K562 (cell line): Measurements from ENCODE around the gene IARS1. TPM values are rescaled to one million over a fixed set of nuclear protein-coding genes. Genes with fewer than 3 reads are reported as not detected.
A peak's percentile ranks its signal among the peaks of the same experiment; 100 is the strongest.

Source experiments
- C11orf30 ChIP-seq: fragments of 450-650 bp; IDR thresholded peaks from 2 replicates; pipeline ENCODE4 v1.6.1; 2016; ENCODE audit warnings: low read depth, mild to moderate bottlenecking
- E2F3 ChIP-seq: fragments of 250-450 bp; sonication (Bioruptor Pico); IDR thresholded peaks from 2 replicates; pipeline ENCODE4 v1.4.0; 2020; ENCODE audit warnings: mild to moderate bottlenecking
- EP300 ChIP-seq: IDR thresholded peaks from 2 replicates; pipeline ENCODE4 v1.6.1; 2012; ENCODE audit warnings: low read length, improper control_type of control experiment
- ETS2 ChIP-seq: IDR thresholded peaks from 2 replicates; pipeline ENCODE4 v1.6.1; 2016; ENCODE audit warnings: borderline replicate concordance, missing genetic modification characterization, mild to moderate bottlenecking, moderate library complexity, missing compliant biosample characterization; ENCODE audit not compliant: poor library complexity, severe bottlenecking
- EWSR1 ChIP-seq: fragments of 450-650 bp; IDR thresholded peaks from 2 replicates; pipeline ENCODE4 v1.6.1; 2018; ENCODE audit warnings: borderline replicate concordance, mild to moderate bottlenecking, low read depth, moderate library complexity; ENCODE audit not compliant: partially characterized antibody
- FIP1L1 ChIP-seq: fragments of 200-400 bp; formaldehyde crosslinking; IDR thresholded peaks from 2 replicates; pipeline ENCODE4 v1.6.1; 2018; ENCODE audit warnings: mild to moderate bottlenecking, low read depth, low read length; ENCODE audit not compliant: poor library complexity, severe bottlenecking
- FUS ChIP-seq: fragments of 200-400 bp; formaldehyde crosslinking; optimal IDR thresholded peaks from 2 replicates; pipeline ENCODE3; 2017; ENCODE audit warnings: low read depth, low read length
- GATAD2A ChIP-seq: fragments of 450-650 bp; IDR thresholded peaks from 2 replicates; pipeline ENCODE4 v1.6.1; 2017
- HNRNPK ChIP-seq: fragments of 200-400 bp; formaldehyde crosslinking; IDR thresholded peaks from one replicate; pipeline ENCODE4 v1.6.1; 2018; ENCODE audit warnings: mild to moderate bottlenecking, low read depth, low read length; ENCODE audit not compliant: poor library complexity, severe bottlenecking
- MTF1 ChIP-seq: fragments of 250-450 bp; sonication (Bioruptor Pico); IDR thresholded peaks from 2 replicates; pipeline ENCODE4 v1.9.0; 2021; ENCODE audit warnings: moderate library complexity, mild to moderate bottlenecking, inconsistent platforms, borderline replicate concordance
- NCOR1 ChIP-seq: fragments of 450-650 bp; IDR thresholded peaks from 2 replicates; pipeline ENCODE4 v1.6.1; 2016; ENCODE audit warnings: mild to moderate bottlenecking, moderate library complexity
- NFATC3 ChIP-seq: fragments of 450-650 bp; IDR thresholded peaks from 2 replicates; pipeline ENCODE4 v1.6.1; 2017; ENCODE audit warnings: mild to moderate bottlenecking
- NR2C2 ChIP-seq, 2 experiments: fragments of 200-800 bp in 1 of 2; sonication (Bioruptor generic) in 1 of 2; sonication (generic) in 1 of 2; formaldehyde crosslinking in 1 of 2; IDR thresholded peaks; 2 replicates each; pipeline versions ENCODE4 v1.6.1 to v1.8.0; 2016 to 2022; ENCODE audit warnings: mild to moderate bottlenecking in 1 of 2, missing compliant biosample characterization in 1 of 2, missing genetic modification characterization in 1 of 2, missing genetic modification reagents in 1 of 2
- SREBF2 ChIP-seq: sonication (generic); formaldehyde crosslinking; IDR thresholded peaks from 2 replicates; pipeline ENCODE4 v1.4.0; 2020; ENCODE audit warnings: mild to moderate bottlenecking, missing genetic modification reagents
- STAT5A ChIP-seq: IDR thresholded peaks from 2 replicates; pipeline ENCODE4 v1.6.1; 2012; ENCODE audit warnings: low read length, inconsistent platforms, borderline replicate concordance
- TRIM24 ChIP-seq, 2 experiments: fragments of 450-650 bp; IDR thresholded peaks; 2 replicates each; pipeline ENCODE4 v1.6.1; 2016
- ZC3H8 ChIP-seq: fragments of 450-650 bp; IDR thresholded peaks from 2 replicates; pipeline ENCODE4 v1.6.1; 2017
- ZFP30 ChIP-seq: fragments of 250-450 bp; sonication (Bioruptor Pico); IDR thresholded peaks from 2 replicates; pipeline ENCODE4 v1.8.0; 2022; ENCODE audit warnings: moderate library complexity, mild to moderate bottlenecking, inconsistent platforms, borderline replicate concordance
- ZNF589 ChIP-seq: fragments of 200-800 bp; sonication (Bioruptor generic); IDR thresholded peaks from 2 replicates; pipeline ENCODE4 v1.6.1; 2016; ENCODE audit warnings: low read depth, missing genetic modification characterization, missing compliant biosample characterization
- ZNF76 ChIP-seq: fragments of 250-450 bp; sonication (Bioruptor Pico); IDR thresholded peaks from 2 replicates; pipeline ENCODE4 v1.4.0; 2020; ENCODE audit warnings: mild to moderate bottlenecking, moderate library complexity, borderline replicate concordance
- ZNF764 ChIP-seq: fragments of 250-450 bp; sonication (Bioruptor Pico); IDR thresholded peaks from 2 replicates; pipeline ENCODE4 v1.4.0; 2020; ENCODE audit warnings: low read depth, mild to moderate bottlenecking, moderate library complexity
- polyA plus RNA-seq, 8 experiments: library from polyadenylated mRNA; depleted of rRNA in 4 of 8; stranded (reverse) in 5 of 8; unstranded in 3 of 8; fragments of >200 nt; fragmentation: Nextera tagmentation in 2 of 8; fragmentation: Illumina TruSeq in 1 of 8; extraction: Ambion mirVana in 2 of 8; extraction: Trizol in 1 of 8; gene quantifications; 2 replicates each; pipeline versions ENCODE4 v1.2.1 to v1.2.3, GENCODE V29; 2011 to 2014; ENCODE audit warnings: inconsistent platforms in 1 of 8, missing spikeins in 1 of 8
- total RNA-seq, 7 experiments: library from RNA; depleted of rRNA in 6 of 7; stranded (reverse); fragments of >200 nt in 6 of 7; fragmentation: Illumina TruSeq in 2 of 7; extraction: Trizol in 2 of 7; gene quantifications; 2 replicates each; pipeline versions ENCODE4 v1.2.1 to v1.2.3, GENCODE V29; 2011 to 2021; ENCODE audit warnings: low replicate concordance in 1 of 7
- TF ChIP-seq, protein P1 (sequence below): fragments of 250-450 bp; sonication (Bioruptor Pico); IDR thresholded peaks from 2 replicates; pipeline ENCODE4 v1.5.0; 2021
- TF ChIP-seq, protein P2 (sequence below): fragments of 250-450 bp; sonication (Bioruptor Pico); IDR thresholded peaks from 2 replicates; pipeline ENCODE4 v1.4.0; 2020; ENCODE audit warnings: mild to moderate bottlenecking
- TF ChIP-seq, protein P3 (sequence below): IDR thresholded peaks from 2 replicates; pipeline ENCODE4 v1.6.1; 2016; ENCODE audit warnings: missing genetic modification characterization, missing compliant biosample characterization

Gene IARS1
- total and polyA plus RNA-seq, 9 of the 15 experiments (the other 6 are each of a cell fraction or from before 2014, with no cell fraction given): 119 to 371 (median 234) TPM

DNA sequence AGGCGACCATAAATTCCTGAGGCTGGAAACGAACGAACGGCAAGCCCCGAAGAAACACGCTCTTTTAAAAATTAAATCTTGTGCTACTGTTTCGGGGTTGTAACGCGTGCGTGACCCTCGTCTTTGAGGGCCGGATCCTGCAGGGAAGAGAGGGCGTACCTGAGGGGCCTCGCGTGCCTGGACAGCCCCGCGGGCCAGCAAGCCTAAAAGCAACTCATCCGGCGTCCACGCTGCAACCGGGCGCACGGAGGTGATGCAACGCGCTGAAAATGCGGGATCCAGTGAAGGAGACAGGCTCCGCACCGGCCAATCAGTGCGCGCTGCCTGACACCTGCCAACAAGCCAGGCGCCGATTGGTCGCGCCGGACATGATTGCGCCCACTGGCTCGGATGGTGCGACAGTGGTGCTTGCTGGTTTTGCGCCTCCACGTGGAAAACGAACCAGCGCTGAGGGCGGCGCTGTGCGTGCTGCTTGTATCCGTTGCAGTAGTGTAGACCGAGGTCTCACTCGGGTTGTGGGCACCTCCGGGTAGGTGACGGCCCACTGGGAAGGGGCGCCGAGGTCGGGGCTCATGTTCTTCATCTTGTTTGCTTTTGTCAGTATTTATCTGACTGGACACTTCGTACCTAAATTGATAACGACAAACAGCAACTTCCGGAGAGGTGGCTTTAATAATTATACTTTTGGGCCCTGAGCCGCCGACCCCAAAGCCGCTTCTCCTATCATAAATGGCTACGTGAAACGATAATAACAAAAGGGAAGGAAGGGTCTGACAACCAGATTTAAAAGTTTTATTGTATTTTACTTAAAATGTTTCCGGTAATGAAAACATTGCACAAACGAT is at the start of gene IARS1 (continued):
- TF ChIP-seq ETS2 (tag) (no peak), TRIM24 (IDR thresholded peaks at IDR 0.05) (peak in 1 of 2 experiments; percentile 71; a peak in 2 of 4 replicates), ZFP30 (no peak), EP300 (peak; percentile 72), ZNF76 (CRISPR knock-in tag) (no peak), NR2C2 (CRISPR knock-in tag; IDR thresholded peaks at IDR 0.05) (peak; percentile 70; the same call in 1 of the 2 replicates), NR2C2 (tag; IDR thresholded peaks at IDR 0.05) (peak; percentile 63), C11orf30 (peak; percentile 93), EWSR1 (no peak), ZC3H8 (no peak), GATAD2A (no peak), SREBF2 (no peak), ZNF589 (CRISPR knock-in tag) (no peak), NFATC3 (no peak), FUS (no peak), E2F3 (CRISPR knock-in tag) (0 out of 2 replicates have a peak, but pooled peaks have one; percentile 62), ZNF764 (CRISPR knock-in tag) (no peak), FIP1L1 (peak; percentile 87), NCOR1 (0 out of 2 replicates have a peak, but pooled peaks have one; percentile 28), MTF1 (CRISPR knock-in tag) (no peak), STAT5A (no peak), HNRNPK (no peak)
- TF ChIP-seq, protein P1, sequence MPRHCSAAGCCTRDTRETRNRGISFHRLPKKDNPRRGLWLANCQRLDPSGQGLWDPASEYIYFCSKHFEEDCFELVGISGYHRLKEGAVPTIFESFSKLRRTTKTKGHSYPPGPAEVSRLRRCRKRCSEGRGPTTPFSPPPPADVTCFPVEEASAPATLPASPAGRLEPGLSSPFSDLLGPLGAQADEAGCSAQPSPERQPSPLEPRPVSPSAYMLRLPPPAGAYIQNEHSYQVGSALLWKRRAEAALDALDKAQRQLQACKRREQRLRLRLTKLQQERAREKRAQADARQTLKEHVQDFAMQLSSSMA (CRISPR knock-in tag): 0 out of 2 replicates have a peak, but pooled peaks have one; percentile 74
- TF ChIP-seq, protein P2, sequence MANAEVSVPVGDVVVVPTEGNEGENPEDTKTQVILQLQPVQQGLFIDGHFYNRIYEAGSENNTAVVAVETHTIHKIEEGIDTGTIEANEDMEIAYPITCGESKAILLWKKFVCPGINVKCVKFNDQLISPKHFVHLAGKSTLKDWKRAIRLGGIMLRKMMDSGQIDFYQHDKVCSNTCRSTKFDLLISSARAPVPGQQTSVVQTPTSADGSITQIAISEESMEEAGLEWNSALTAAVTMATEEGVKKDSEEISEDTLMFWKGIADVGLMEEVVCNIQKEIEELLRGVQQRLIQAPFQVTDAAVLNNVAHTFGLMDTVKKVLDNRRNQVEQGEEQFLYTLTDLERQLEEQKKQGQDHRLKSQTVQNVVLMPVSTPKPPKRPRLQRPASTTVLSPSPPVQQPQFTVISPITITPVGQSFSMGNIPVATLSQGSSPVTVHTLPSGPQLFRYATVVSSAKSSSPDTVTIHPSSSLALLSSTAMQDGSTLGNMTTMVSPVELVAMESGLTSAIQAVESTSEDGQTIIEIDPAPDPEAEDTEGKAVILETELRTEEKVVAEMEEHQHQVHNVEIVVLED (CRISPR knock-in tag): peak; percentile 75
- TF ChIP-seq, protein P3, sequence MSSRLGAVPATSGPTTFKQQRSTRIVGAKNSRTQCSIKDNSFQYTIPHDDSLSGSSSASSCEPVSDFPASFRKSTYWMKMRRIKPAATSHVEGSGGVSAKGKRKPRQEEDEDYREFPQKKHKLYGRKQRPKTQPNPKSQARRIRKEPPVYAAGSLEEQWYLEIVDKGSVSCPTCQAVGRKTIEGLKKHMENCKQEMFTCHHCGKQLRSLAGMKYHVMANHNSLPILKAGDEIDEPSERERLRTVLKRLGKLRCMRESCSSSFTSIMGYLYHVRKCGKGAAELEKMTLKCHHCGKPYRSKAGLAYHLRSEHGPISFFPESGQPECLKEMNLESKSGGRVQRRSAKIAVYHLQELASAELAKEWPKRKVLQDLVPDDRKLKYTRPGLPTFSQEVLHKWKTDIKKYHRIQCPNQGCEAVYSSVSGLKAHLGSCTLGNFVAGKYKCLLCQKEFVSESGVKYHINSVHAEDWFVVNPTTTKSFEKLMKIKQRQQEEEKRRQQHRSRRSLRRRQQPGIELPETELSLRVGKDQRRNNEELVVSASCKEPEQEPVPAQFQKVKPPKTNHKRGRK (tag): no peak
